Testis (tissue), 2 donors: Measurements from ENCODE around the gene CCDC81.

Source experiments
- CTCF ChIP-seq, 3 experiments: fragments of 450-650 bp in 2 of 3; fragments of 200-600 bp in 1 of 3; sonication (generic) in 1 of 3; IDR thresholded peaks; one replicate each; pipeline ENCODE4 v1.5.1; 2016 to 2019; ENCODE audit warnings: antibody characterized with exemption in 3 of 3, mild to moderate bottlenecking in 2 of 3, moderate library complexity in 1 of 3
- POLR2A ChIP-seq: fragments of 450-650 bp; IDR thresholded peaks from one replicate; pipeline ENCODE4 v1.6.1; 2017; ENCODE audit warnings: antibody characterized with exemption, mild to moderate bottlenecking, moderate library complexity

GRCh38 chr11:86386746-86387145, 12.1 kb downstream of the CCDC81 start:
- TF ChIP-seq CTCF (IDR thresholded peaks at IDR 0.05) (no peak), POLR2A (no peak)
